Ishikawa (cell line): ENCODE measurements around the gene PATJ.

ENCODE experiments used
- CEBPB ChIP-seq: IDR thresholded peaks from 2 replicates; pipeline ENCODE4 v1.6.1; 2012
- EP300 ChIP-seq: IDR thresholded peaks from 2 replicates; pipeline ENCODE4 v1.6.1; 2012; ENCODE audit warnings: borderline replicate concordance
- RAD21 ChIP-seq: IDR thresholded peaks from 2 replicates; pipeline ENCODE4 v1.6.1; 2012; ENCODE audit warnings: low read depth
- TAF1 ChIP-seq: IDR thresholded peaks from 2 replicates; pipeline ENCODE4 v1.6.1; 2012; ENCODE audit warnings: low read depth, mild to moderate bottlenecking
- TEAD4 ChIP-seq: IDR thresholded peaks from 2 replicates; pipeline ENCODE4 v1.6.1; 2012
- YY1 ChIP-seq: IDR thresholded peaks from 2 replicates; pipeline ENCODE4 v1.6.1; 2012; ENCODE audit warnings: low read depth

DNA sequence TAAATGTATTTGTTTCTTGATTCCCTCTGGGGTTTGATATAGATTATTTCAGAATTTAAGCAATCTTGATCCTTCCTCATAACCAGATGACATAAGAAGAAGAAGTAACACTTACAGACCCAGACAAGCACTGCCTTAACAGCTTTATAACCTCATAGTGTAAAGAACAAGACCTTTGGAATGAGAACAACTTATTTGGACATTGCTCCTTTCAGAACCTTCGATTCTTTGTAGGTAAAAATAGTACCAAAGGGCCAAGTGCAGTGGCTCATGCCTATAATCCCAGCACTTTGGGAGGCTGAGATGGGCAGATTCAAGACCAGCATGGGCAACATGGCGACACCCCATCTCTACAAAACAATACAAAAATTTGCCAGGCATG, 32.4 kb upstream of the PATJ start:
- TF ChIP-seq TEAD4 (no peak), YY1 (no peak), EP300 (no peak), CEBPB (no peak), RAD21 (no peak), TAF1 (no peak)
